HepG2 (cell line): Measurements from ENCODE around the gene MRPS11. TPM values are rescaled to one million over a fixed set of nuclear protein-coding genes. Genes with fewer than 3 reads are reported as not detected.

Experiments used
- ATAC-seq: fragments of 200-7000 bp; cut with Tn5 transposase; 3 replicates; pipeline ENCODE4 v1.9.1; 2020; ENCODE audit warnings: mild to moderate bottlenecking, moderate library complexity
- BruUV-seq: library from RNA; stranded (reverse); fragments of 400-500 nt; replicated peaks from 2 replicates; lab custom pipeline; 2021; lab: Mats Ljungman, UMichigan
- CTCF ChIA-PET: fragments of 300-600 bp; formaldehyde crosslinking; extraction: SDS; loops from one replicate; lab custom pipeline; 2021; ENCODE audit warnings: low total read pairs, inconsistent platforms, low intra/inter-chr PET ratio; lab: Yijun Ruan, JAX
- POLR2A ChIA-PET: fragments of 350-600 bp; sonication (Branson Sonifier 250); formaldehyde crosslinking; loops from one replicate; lab custom pipeline; 2020; ENCODE audit warnings: antibody characterized with exemption, inconsistent platforms; lab: Yijun Ruan, JAX
- DNase-seq: peaks from one replicate; pipeline ENCODE4 v3.0.0-alpha.2; 2015; ENCODE audit warnings: low spot score
- FAIRE-seq: peaks from 3 replicates; lab custom pipeline; 2011; peaks lifted over from hg19 to GRCh38; lab: Jason Lieb, UNC
- H2AFZ ChIP-seq: one replicate; pipeline ENCODE4 v1.6.1; 2011; ENCODE audit warnings: low read length, inconsistent platforms
- H3K27ac ChIP-seq: fragments of 300-600 bp; 3 replicates; pipeline ENCODE4 v1.8.0; 2011; ENCODE audit warnings: mixed run types, mild to moderate bottlenecking, mixed read lengths, low read length, inconsistent platforms; ENCODE audit not compliant: insufficient read depth; ENCODE audit errors: extremely low read length
- H3K27me3 ChIP-seq, 2 experiments: fragments of 200-600 bp in 1 of 2; 2 replicates in 1 of 2; 3 replicates in 1 of 2; pipeline versions ENCODE4 v1.6.0 to v1.8.0; 2011; ENCODE audit warnings: low read length in 2 of 2, mild to moderate bottlenecking in 2 of 2, moderate library complexity in 2 of 2, inconsistent platforms in 1 of 2; ENCODE audit not compliant: insufficient read depth in 2 of 2, control insufficient read depth in 1 of 2
- H3K36me3 ChIP-seq, 2 experiments: fragments of 200-600 bp in 1 of 2; replicated peaks in 1 of 2; 2 replicates in 1 of 2; 3 replicates in 1 of 2; pipeline versions ENCODE4 v1.5.1 to v1.8.0; 2011; ENCODE audit warnings: low read length in 2 of 2, inconsistent platforms in 1 of 2; ENCODE audit not compliant: insufficient read depth in 2 of 2, control insufficient read depth in 1 of 2
- H3K4me1 ChIP-seq: 2 replicates; pipeline ENCODE4 v1.5.1; 2012; ENCODE audit warnings: low read length, inconsistent platforms; ENCODE audit not compliant: insufficient read depth
- H3K4me2 ChIP-seq: 2 replicates; pipeline ENCODE4 v1.6.0; 2011; ENCODE audit warnings: low read depth, low read length, inconsistent platforms
- H3K4me3 ChIP-seq, 3 experiments: fragments of 200-600 bp in 1 of 3; sonication (generic), shearing (Covaris generic) in 1 of 3; replicated peaks in 1 of 3; 2 replicates each; pipeline ENCODE4 v1.5.1; 2011 to 2016; ENCODE audit warnings: low read length in 3 of 3, inconsistent platforms in 2 of 3, low read depth in 2 of 3, mild to moderate bottlenecking in 2 of 3, control low read depth in 1 of 3, mixed read lengths in 1 of 3; ENCODE audit not compliant: insufficient read depth in 1 of 3
- H3K79me2 ChIP-seq: one replicate; pipeline ENCODE4 v1.6.1; 2011; ENCODE audit warnings: low read length, inconsistent platforms; ENCODE audit not compliant: insufficient read depth
- H3K9ac ChIP-seq: 2 replicates; pipeline ENCODE4 v1.6.0; 2011; ENCODE audit warnings: mild to moderate bottlenecking, low read depth, low read length, inconsistent platforms; ENCODE audit not compliant: insufficient read depth
- H3K9me3 ChIP-seq: 2 replicates; pipeline ENCODE4 v1.5.1; 2012; ENCODE audit warnings: mild to moderate bottlenecking, low read length
- H4K20me1 ChIP-seq: 2 replicates; pipeline ENCODE4 v1.6.0; 2011; ENCODE audit warnings: inconsistent platforms, mild to moderate bottlenecking, low read length, moderate library complexity; ENCODE audit not compliant: insufficient read depth
- ATF7 ChIP-seq, 2 experiments: fragments of 450-650 bp in 1 of 2; sonication (generic) in 1 of 2; formaldehyde crosslinking in 1 of 2; IDR thresholded peaks; 2 replicates each; pipeline versions ENCODE4 v1.4.0 to v1.6.1; 2016 to 2020; ENCODE audit warnings: antibody characterized with exemption in 1 of 2, mild to moderate bottlenecking in 1 of 2, missing genetic modification reagents in 1 of 2
- CEBPG ChIP-seq: IDR thresholded peaks from 2 replicates; pipeline ENCODE4 v1.6.1; 2016
- EEA1 ChIP-seq: sonication (generic); formaldehyde crosslinking; IDR thresholded peaks from 2 replicates; pipeline ENCODE4 v1.5.1; 2020; ENCODE audit warnings: mild to moderate bottlenecking, missing genetic modification reagents, borderline replicate concordance
- HNRNPL ChIP-seq: fragments of 200-400 bp; formaldehyde crosslinking; IDR thresholded peaks from 2 replicates; pipeline ENCODE4 v1.6.1; 2017; ENCODE audit warnings: mild to moderate bottlenecking, low read depth, low read length
- IKZF4 ChIP-seq: sonication (generic); formaldehyde crosslinking; IDR thresholded peaks from 2 replicates; pipeline ENCODE4 v1.5.1; 2020; ENCODE audit warnings: borderline replicate concordance, mild to moderate bottlenecking, low read depth, missing genetic modification reagents; ENCODE audit errors: not compliant biosample characterization
- POLR2AphosphoS2 ChIP-seq: IDR thresholded peaks from 2 replicates; pipeline ENCODE4 v1.6.1; 2011; ENCODE audit warnings: low read depth, low read length, improper control_type of control experiment
- RELA ChIP-seq: sonication (generic); formaldehyde crosslinking; IDR thresholded peaks from 2 replicates; pipeline ENCODE4 v1.4.0; 2020; ENCODE audit warnings: missing genetic modification reagents
- TCF7L2 ChIP-seq: IDR thresholded peaks from 2 replicates; pipeline ENCODE4 v1.6.1; 2011; ENCODE audit warnings: mild to moderate bottlenecking, low read depth, low read length, moderate library complexity
- ZFP41 ChIP-seq: sonication (generic); formaldehyde crosslinking; IDR thresholded peaks from 2 replicates; pipeline ENCODE4 v1.4.0; 2020; ENCODE audit warnings: mild to moderate bottlenecking, missing genetic modification reagents, borderline replicate concordance
- ZMYM3 ChIP-seq: sonication (generic); formaldehyde crosslinking; IDR thresholded peaks from 2 replicates; pipeline ENCODE4 v1.5.1; 2020; ENCODE audit warnings: mild to moderate bottlenecking, missing genetic modification reagents
- ZNF263 ChIP-seq: sonication (generic); formaldehyde crosslinking; IDR thresholded peaks from 2 replicates; pipeline ENCODE4 v1.4.0; 2020; ENCODE audit warnings: missing genetic modification reagents
- ZNF549 ChIP-seq: sonication (generic); formaldehyde crosslinking; IDR thresholded peaks from 2 replicates; pipeline ENCODE4 v1.5.0; 2020; ENCODE audit warnings: missing genetic modification reagents
- ZNF563 ChIP-seq: sonication (generic); formaldehyde crosslinking; IDR thresholded peaks from 2 replicates; pipeline ENCODE4 v1.8.0; 2022; ENCODE audit warnings: mild to moderate bottlenecking, moderate library complexity, missing genetic modification reagents
- ZNF567 ChIP-seq: sonication (generic); formaldehyde crosslinking; IDR thresholded peaks from 2 replicates; pipeline ENCODE4 v1.8.1; 2023; ENCODE audit warnings: mild to moderate bottlenecking, missing genetic modification reagents, borderline replicate concordance
- WGBS: methylation state at CpG from one replicate; pipeline ENCODE4 v1.1.6; 2017; ENCODE audit warnings: low lambda C conversion rate; 5-methylcytosine and 5-hydroxymethylcytosine counted together
- in situ Hi-C: cut with HindIII; loops from 2 replicates; pipeline ENCODE4 v1.10.0; 2017; ENCODE audit warnings: low pct_unique_long_range_greater_than_20kb; ENCODE audit not compliant: extremely low pct_ligation_motif_present
- intact Hi-C: fragments of 100-400 bp; cut with micrococcal nuclease; formaldehyde crosslinking; loops from one replicate; pipeline ENCODE4 v1.10.0; 2022; ENCODE audit not compliant: unreplicated experiment
- polyA plus RNA-seq, 8 experiments: library from polyadenylated mRNA; depleted of rRNA in 3 of 8; stranded (reverse) in 7 of 8; unstranded in 1 of 8; fragments of >200 nt; fragmentation: Illumina TruSeq in 4 of 8; extraction: Trizol in 4 of 8; gene quantifications; 2 replicates each; pipeline versions ENCODE4 v1.2.1 to v1.2.3, GENCODE V29; 2011 to 2016; ENCODE audit warnings: low read depth in 4 of 8, missing spikeins in 1 of 8, mixed read lengths in 1 of 8; ENCODE audit not compliant: insufficient read depth in 1 of 8
- total RNA-seq, 5 experiments: library from RNA; depleted of rRNA; stranded (reverse); fragments of >200 nt; fragmentation: Illumina TruSeq; extraction: Trizol; gene quantifications; 2 replicates each; pipeline ENCODE4 v1.2.3, GENCODE V29; 2016; ENCODE audit warnings: low read depth in 1 of 5
- TF ChIP-seq, protein P1 (sequence below): sonication (generic); formaldehyde crosslinking; IDR thresholded peaks from 2 replicates; pipeline ENCODE4 v1.4.0; 2020; ENCODE audit warnings: missing genetic modification reagents
- TF ChIP-seq, protein P2 (sequence below): sonication (generic); formaldehyde crosslinking; IDR thresholded peaks from 2 replicates; pipeline ENCODE4 v1.4.0; 2020; ENCODE audit warnings: missing genetic modification reagents, borderline replicate concordance
- TF ChIP-seq, protein P3 (sequence below): sonication (generic); formaldehyde crosslinking; IDR thresholded peaks from 2 replicates; pipeline ENCODE4 v1.4.0; 2020; ENCODE audit warnings: missing genetic modification reagents

MRPS11 gene
- total and polyA plus RNA-seq, 2 of the 13 experiments (the other 11 are each of a cell fraction or from before 2014, with no cell fraction given) = 50.1 to 72.7 TPM

DNA sequence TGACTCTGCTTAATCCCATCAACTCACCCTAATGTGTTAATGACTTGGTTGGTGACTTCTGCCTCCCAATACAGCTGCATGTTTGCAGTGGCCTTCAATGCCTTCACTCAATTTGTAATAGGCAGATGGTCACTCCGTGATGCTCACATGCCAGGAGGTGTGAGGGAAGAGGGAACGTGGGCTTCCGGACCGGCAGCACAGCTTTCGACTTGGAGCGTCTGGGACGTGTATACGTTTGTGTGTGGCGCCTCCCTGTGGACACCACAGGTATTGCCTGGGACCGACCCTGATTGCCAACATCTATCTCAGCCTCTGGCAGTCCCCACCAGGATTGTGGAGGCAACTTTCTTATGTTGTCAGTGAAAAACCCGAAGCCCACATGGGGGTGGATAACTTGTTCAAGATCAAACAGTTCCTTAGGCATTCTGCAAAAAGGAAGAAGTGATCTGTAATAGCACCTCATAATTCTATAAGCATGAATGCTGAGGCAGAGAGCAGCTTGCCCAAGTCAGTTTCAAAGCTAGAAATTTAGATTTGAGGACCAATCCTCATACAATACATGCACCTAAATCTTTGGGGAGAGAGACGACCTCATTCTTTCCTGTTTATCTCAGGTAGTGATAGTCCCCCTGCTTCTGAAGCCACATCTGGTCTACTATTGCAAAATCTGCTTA is 17.2 kb upstream of the MRPS11 start:
- Histone ChIP-seq H2AFZ (no peak overlapping the region), H3K4me2 (no peak overlapping the region), H3K27me3 (no peaks in the 10 kb centered on the region; a peak in 1 of 5 replicates), H3K9me3 (no peaks in the 10 kb centered on the region), H3K4me3 (no peak overlapping the region), H3K36me3 (no peaks in the 10 kb centered on the region), H3K27ac (no peak overlapping the region), H4K20me1 (no peaks in the 10 kb centered on the region), H3K4me1 (peaks cover 7% of the 10 kb centered on the region; the same call in 1 of the 2 replicates), H3K79me2 (no peaks in the 10 kb centered on the region), H3K9ac (no peak overlapping the region)
- DNase-seq = peak; percentile 53
- WGBS = 3% methylated on average over 11 of the region's 12 CpGs
- ATAC-seq = peak; percentile 82
- intact Hi-C loops = loop anchor here (2.0 to 10.0 kb wide), 3 partner anchors 203 to 1535 kb away; no protein-coding TSS in a partner anchor
- ChIA-PET CTCF (interaction anchor here (0.8 to 1.2 kb wide), 2 partner anchors 207 to 384 kb away, joined by 3 to 4 read pairs; no protein-coding TSS in a partner anchor), POLR2A (no interaction called here)
- FAIRE-seq = peak; percentile 48
- BruUV-seq = no TSS peak
- in situ Hi-C loops = no loop called here
- TF ChIP-seq TCF7L2 (no peak), EEA1 (CRISPR knock-in tag) (no peak), ZMYM3 (no peak), ZNF563 (CRISPR knock-in tag) (no peak), RELA (no peak), POLR2AphosphoS2 (no peak), ATF7 (IDR thresholded peaks at IDR 0.05) (no peak), ATF7 (CRISPR knock-in tag; IDR thresholded peaks at IDR 0.05) (no peak), HNRNPL (no peak), ZNF549 (CRISPR knock-in tag) (no peak), CEBPG (CRISPR knock-in tag) (no peak), ZNF567 (CRISPR knock-in tag) (no peak), IKZF4 (CRISPR knock-in tag) (no peak), ZNF263 (CRISPR knock-in tag) (no peak), ZFP41 (CRISPR knock-in tag) (no peak)
- TF ChIP-seq, protein P1, sequence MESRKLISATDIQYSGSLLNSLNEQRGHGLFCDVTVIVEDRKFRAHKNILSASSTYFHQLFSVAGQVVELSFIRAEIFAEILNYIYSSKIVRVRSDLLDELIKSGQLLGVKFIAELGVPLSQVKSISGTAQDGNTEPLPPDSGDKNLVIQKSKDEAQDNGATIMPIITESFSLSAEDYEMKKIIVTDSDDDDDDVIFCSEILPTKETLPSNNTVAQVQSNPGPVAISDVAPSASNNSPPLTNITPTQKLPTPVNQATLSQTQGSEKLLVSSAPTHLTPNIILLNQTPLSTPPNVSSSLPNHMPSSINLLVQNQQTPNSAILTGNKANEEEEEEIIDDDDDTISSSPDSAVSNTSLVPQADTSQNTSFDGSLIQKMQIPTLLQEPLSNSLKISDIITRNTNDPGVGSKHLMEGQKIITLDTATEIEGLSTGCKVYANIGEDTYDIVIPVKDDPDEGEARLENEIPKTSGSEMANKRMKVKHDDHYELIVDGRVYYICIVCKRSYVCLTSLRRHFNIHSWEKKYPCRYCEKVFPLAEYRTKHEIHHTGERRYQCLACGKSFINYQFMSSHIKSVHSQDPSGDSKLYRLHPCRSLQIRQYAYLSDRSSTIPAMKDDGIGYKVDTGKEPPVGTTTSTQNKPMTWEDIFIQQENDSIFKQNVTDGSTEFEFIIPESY = no peak
- TF ChIP-seq, protein P2, sequence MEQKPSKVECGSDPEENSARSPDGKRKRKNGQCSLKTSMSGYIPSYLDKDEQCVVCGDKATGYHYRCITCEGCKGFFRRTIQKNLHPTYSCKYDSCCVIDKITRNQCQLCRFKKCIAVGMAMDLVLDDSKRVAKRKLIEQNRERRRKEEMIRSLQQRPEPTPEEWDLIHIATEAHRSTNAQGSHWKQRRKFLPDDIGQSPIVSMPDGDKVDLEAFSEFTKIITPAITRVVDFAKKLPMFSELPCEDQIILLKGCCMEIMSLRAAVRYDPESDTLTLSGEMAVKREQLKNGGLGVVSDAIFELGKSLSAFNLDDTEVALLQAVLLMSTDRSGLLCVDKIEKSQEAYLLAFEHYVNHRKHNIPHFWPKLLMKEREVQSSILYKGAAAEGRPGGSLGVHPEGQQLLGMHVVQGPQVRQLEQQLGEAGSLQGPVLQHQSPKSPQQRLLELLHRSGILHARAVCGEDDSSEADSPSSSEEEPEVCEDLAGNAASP (CRISPR knock-in tag) = 0 out of 2 replicates have a peak, but pooled peaks have one; percentile 23
- TF ChIP-seq, protein P3, sequence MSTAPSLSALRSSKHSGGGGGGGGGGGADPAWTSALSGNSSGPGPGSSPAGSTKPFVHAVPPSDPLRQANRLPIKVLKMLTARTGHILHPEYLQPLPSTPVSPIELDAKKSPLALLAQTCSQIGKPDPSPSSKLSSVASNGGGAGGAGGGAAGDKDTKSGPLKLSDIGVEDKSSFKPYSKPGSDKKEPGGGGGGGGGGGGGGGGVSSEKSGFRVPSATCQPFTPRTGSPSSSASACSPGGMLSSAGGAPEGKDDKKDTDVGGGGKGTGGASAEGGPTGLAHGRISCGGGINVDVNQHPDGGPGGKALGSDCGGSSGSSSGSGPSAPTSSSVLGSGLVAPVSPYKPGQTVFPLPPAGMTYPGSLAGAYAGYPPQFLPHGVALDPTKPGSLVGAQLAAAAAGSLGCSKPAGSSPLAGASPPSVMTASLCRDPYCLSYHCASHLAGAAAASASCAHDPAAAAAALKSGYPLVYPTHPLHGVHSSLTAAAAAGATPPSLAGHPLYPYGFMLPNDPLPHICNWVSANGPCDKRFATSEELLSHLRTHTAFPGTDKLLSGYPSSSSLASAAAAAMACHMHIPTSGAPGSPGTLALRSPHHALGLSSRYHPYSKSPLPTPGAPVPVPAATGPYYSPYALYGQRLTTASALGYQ (CRISPR knock-in tag) = no peak
